HCT116 (cell line): ENCODE measurements around the gene SNHG17. TPM values are rescaled to one million over a fixed set of nuclear protein-coding genes. Genes with fewer than 3 reads are reported as not detected.

Source experiments
- ATAC-seq: fragments of 200-7000 bp; cut with Tn5 transposase; 2 replicates; pipeline ENCODE4 v1.9.1; 2020; ENCODE audit warnings: mild to moderate bottlenecking, moderate library complexity
- BruUV-seq: library from RNA; stranded (reverse); fragments of 400-500 nt; replicated peaks from 2 replicates; lab custom pipeline; 2021; lab: Mats Ljungman, UMichigan
- CTCF ChIA-PET: fragments of 300-600 bp; sonication (Branson Sonifier 250); formaldehyde crosslinking; loops from one replicate; lab custom pipeline; 2021; ENCODE audit warnings: antibody characterized with exemption; lab: Charles Lee
- POLR2A ChIA-PET: fragments of 300-600, 350-600 bp; sonication (Branson Sonifier 250); formaldehyde crosslinking; loops from one replicate; lab custom pipeline; 2021; ENCODE audit warnings: antibody characterized with exemption; lab: Charles Lee
- RAD21 ChIA-PET, 2 experiments: fragments of 300-600 bp; sonication (Branson Sonifier 250); formaldehyde crosslinking; loops; one replicate each; lab custom pipeline; 2023; ENCODE audit warnings: low total read pairs in 2 of 2; ENCODE audit not compliant: uncharacterized antibody in 2 of 2, unreplicated experiment in 2 of 2, low non-redundant PET in 1 of 2; lab: Charles Lee
- DNase-seq: peaks from one replicate; pipeline ENCODE4 v3.0.0-alpha.2; 2010; ENCODE audit warnings: low read depth, low spot score
- H2AFZ ChIP-seq: fragments of 200-600 bp; shearing (Covaris generic), sonication (generic); 2 replicates; pipeline ENCODE4 v1.6.1; 2017; ENCODE audit warnings: low read depth, mixed run types, mixed read lengths, antibody characterized with exemption, low read length; ENCODE audit not compliant: poor library complexity, severe bottlenecking
- H3K27ac ChIP-seq: 2 replicates; pipeline ENCODE4 v1.5.1; 2012; ENCODE audit warnings: low read depth, low read length
- H3K27me3 ChIP-seq: fragments of 200-600 bp; sonication (generic); 2 replicates; pipeline ENCODE4 v1.6.1; 2016; ENCODE audit warnings: mixed run types, low read length, mixed read lengths; ENCODE audit not compliant: insufficient read depth
- H3K36me3 ChIP-seq, 2 experiments: fragments of 200-500 bp in 1 of 2; fragments of 200-600 bp in 1 of 2; sonication (Bioruptor generic) in 1 of 2; sonication (generic) in 1 of 2; 2 replicates each; pipeline versions ENCODE4 v1.5.1 to v1.6.1; 2014 to 2016; ENCODE audit warnings: low read length in 2 of 2, inconsistent platforms in 1 of 2, mixed read lengths in 1 of 2, mixed run types in 1 of 2; ENCODE audit not compliant: insufficient read depth in 2 of 2, control insufficient read depth in 1 of 2
- H3K4me1 ChIP-seq, 2 experiments: fragments of 200-600 bp in 1 of 2; sonication (generic) in 1 of 2; 2 replicates each; pipeline versions ENCODE4 v1.5.1 to v1.6.1; 2012 to 2017; ENCODE audit warnings: low read length in 2 of 2, inconsistent platforms in 1 of 2, mild to moderate bottlenecking in 1 of 2, mixed read lengths in 1 of 2, mixed run types in 1 of 2, moderate library complexity in 1 of 2; ENCODE audit not compliant: insufficient read depth in 2 of 2, control insufficient read depth in 1 of 2
- H3K4me2 ChIP-seq: fragments of 200-600 bp; sonication (generic); 2 replicates; pipeline ENCODE4 v1.6.1; 2017; ENCODE audit warnings: mixed run types, low read length, mixed read lengths
- H3K4me3 ChIP-seq, 2 experiments: fragments of 200-600 bp in 1 of 2; sonication (generic) in 1 of 2; replicated peaks in 1 of 2; 2 replicates each; pipeline ENCODE4 v1.5.1; 2011 to 2016; ENCODE audit warnings: low read length in 2 of 2, control low read depth in 1 of 2, low read depth in 1 of 2, mild to moderate bottlenecking in 1 of 2, mixed read lengths in 1 of 2, mixed run types in 1 of 2
- H3K79me2 ChIP-seq: fragments of 200-600 bp; sonication (generic); 2 replicates; pipeline ENCODE4 v1.6.1; 2017; ENCODE audit warnings: mild to moderate bottlenecking, mixed run types, low read length, moderate library complexity, mixed read lengths; ENCODE audit not compliant: insufficient read depth
- H3K9ac ChIP-seq: fragments of 200-600 bp; sonication (generic); 2 replicates; pipeline ENCODE4 v1.6.1; 2016; ENCODE audit warnings: low read length, mixed read lengths
- H3K9me2 ChIP-seq: fragments of 200-600 bp; sonication (generic), shearing (Covaris generic); 2 replicates; pipeline ENCODE4 v1.6.1; 2017; ENCODE audit warnings: mixed run types, mild to moderate bottlenecking, moderate library complexity; ENCODE audit not compliant: insufficient read depth
- H3K9me3 ChIP-seq, 2 experiments: fragments of 200-500 bp in 1 of 2; fragments of 200-600 bp in 1 of 2; sonication (Bioruptor generic) in 1 of 2; sonication (generic) in 1 of 2; 2 replicates each; pipeline ENCODE4 v1.6.1; 2014 to 2017; ENCODE audit warnings: low read length in 2 of 2, mixed read lengths in 2 of 2, inconsistent platforms in 1 of 2, low read depth in 1 of 2, mild to moderate bottlenecking in 1 of 2, mixed run types in 1 of 2, moderate library complexity in 1 of 2; ENCODE audit not compliant: control insufficient read depth in 1 of 2, insufficient read depth in 1 of 2
- H4K20me1 ChIP-seq: fragments of 200-600 bp; sonication (generic), shearing (Covaris generic); 2 replicates; pipeline ENCODE4 v1.6.1; 2017; ENCODE audit warnings: mixed run types, mild to moderate bottlenecking, moderate library complexity; ENCODE audit not compliant: insufficient read depth
- CEBPB ChIP-seq: IDR thresholded peaks from 2 replicates; pipeline ENCODE4 v1.6.1; 2012; ENCODE audit warnings: low read depth
- ELF1 ChIP-seq: IDR thresholded peaks from 2 replicates; pipeline ENCODE4 v1.6.1; 2012; ENCODE audit warnings: low read depth, borderline replicate concordance
- EZH2 ChIP-seq: fragments of 200-600 bp; sonication (generic); IDR thresholded peaks from 2 replicates; pipeline ENCODE4 v1.6.1; 2017; ENCODE audit warnings: antibody characterized with exemption, mixed run types
- JUND ChIP-seq: IDR thresholded peaks from 2 replicates; pipeline ENCODE4 v1.6.1; 2012
- POLR2A ChIP-seq: IDR thresholded peaks from 2 replicates; pipeline ENCODE4 v1.7.0; 2011; ENCODE audit warnings: borderline replicate concordance; ENCODE audit not compliant: insufficient read depth, insufficient read length; ENCODE audit errors: extremely low read depth
- POLR2AphosphoS5 ChIP-seq: IDR thresholded peaks from 2 replicates; pipeline ENCODE4 v1.6.1; 2011; ENCODE audit warnings: mild to moderate bottlenecking, low read depth, low read length, moderate library complexity
- SIN3A ChIP-seq: IDR thresholded peaks from 2 replicates; pipeline ENCODE4 v1.6.1; 2012; ENCODE audit warnings: low read depth
- SP1 ChIP-seq: IDR thresholded peaks from 2 replicates; pipeline ENCODE4 v1.6.1; 2012; ENCODE audit warnings: low read depth
- SRF ChIP-seq: IDR thresholded peaks from 2 replicates; pipeline ENCODE4 v1.6.1; 2012; ENCODE audit warnings: low read depth
- TCF7L2 ChIP-seq: IDR thresholded peaks from 2 replicates; pipeline ENCODE4 v1.7.0; 2011; ENCODE audit warnings: borderline replicate concordance, inconsistent platforms; ENCODE audit not compliant: insufficient read depth, insufficient read length; ENCODE audit errors: extremely low read depth
- ZFX ChIP-seq: fragments of 450-650 bp; IDR thresholded peaks from 2 replicates; pipeline ENCODE4 v1.6.1; 2017
- intact Hi-C: fragments of 100-400 bp; cut with micrococcal nuclease; formaldehyde crosslinking; loops from 2 replicates; pipeline ENCODE4 v1.10.0; 2022
- total RNA-seq: library from RNA; stranded (reverse); gene quantifications from one replicate; pipeline ENCODE4 v1.2.1, GENCODE V29; 2021; ENCODE audit not compliant: unreplicated experiment
- TF ChIP-seq, protein P1 (sequence below): IDR thresholded peaks from 2 replicates; pipeline ENCODE4 v1.6.1; 2012
- TF ChIP-seq, protein P2 (sequence below): IDR thresholded peaks from 2 replicates; pipeline ENCODE4 v1.6.1; 2012; ENCODE audit warnings: low read depth
- TF ChIP-seq, protein P3 (sequence below): IDR thresholded peaks from 2 replicates; pipeline ENCODE4 v1.6.1; 2011; ENCODE audit warnings: mild to moderate bottlenecking, low read length, moderate library complexity; ENCODE audit not compliant: insufficient replicate concordance; ENCODE audit errors: extremely low read depth
- TF ChIP-seq, protein P4 (sequence below), 3 experiments: fragments of 200-600 bp in 1 of 3; sonication (generic) in 1 of 3; IDR thresholded peaks in 2 of 3; conservative IDR thresholded peaks in 1 of 3; 2 replicates each; pipeline ENCODE4 v1.5.1; 2012 to 2017; ENCODE audit warnings: low read depth in 2 of 3, low read length in 2 of 3, antibody characterized with exemption in 1 of 3, borderline replicate concordance in 1 of 3, control low read depth in 1 of 3, mild to moderate bottlenecking in 1 of 3, mixed read lengths in 1 of 3, mixed run types in 1 of 3, moderate library complexity in 1 of 3; ENCODE audit not compliant: insufficient read depth in 1 of 3

SNHG17 gene
- total RNA-seq, 1 experiment from 2014 or later: 65.7 TPM

DNA sequence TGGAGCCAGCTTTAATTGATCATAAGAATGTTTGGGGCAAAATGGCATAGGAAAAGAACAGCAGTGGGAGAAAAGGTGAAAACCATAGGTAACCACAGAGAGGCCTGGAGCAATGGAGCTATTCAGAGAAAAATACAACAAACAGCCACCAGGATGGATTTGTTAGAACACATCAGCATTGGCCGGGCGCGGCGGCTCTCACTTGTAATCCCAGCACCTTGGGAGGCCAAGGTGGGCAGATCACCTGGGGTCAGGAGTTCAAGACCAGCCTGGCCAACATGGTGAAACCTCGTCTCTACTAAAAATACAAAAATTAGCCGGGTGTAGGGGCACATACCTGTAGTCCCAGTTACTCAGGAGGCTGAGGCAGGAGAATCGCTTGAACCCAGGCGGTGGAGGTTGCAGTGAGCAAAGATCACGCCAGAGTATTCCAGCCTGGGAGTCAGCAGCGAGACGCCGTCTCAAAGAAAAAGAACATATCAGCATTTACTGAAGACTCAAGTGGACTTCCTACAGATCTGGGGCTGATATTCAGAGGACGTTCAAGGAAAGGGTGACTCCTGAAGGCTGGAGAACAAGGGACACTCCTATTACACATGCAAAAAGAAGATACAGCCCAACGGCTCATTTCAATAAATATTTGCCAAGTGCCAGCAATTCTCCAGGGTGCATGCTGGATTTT is 20.2 kb downstream of the SNHG17 start:
- Histone ChIP-seq H3K27ac (no peak overlapping the region), H3K27me3 (no peaks in the 10 kb centered on the region), H3K4me1 (no peaks in the 10 kb centered on the region), H3K4me3 (no peak overlapping the region), H3K79me2 (no peaks in the 10 kb centered on the region), H3K36me3 (peaks cover 10 to 31% of the 10 kb centered on the region in 2 experiments; a peak in 3 of 4 replicates), H3K9me2 (no peaks in the 10 kb centered on the region), H4K20me1 (peaks cover 6% of the 10 kb centered on the region; the same call in 1 of the 2 replicates), H3K9me3 (no peaks in the 10 kb centered on the region), H3K9ac (no peak overlapping the region), H3K4me2 (no peak overlapping the region), H2AFZ (no peak overlapping the region)
- intact Hi-C loops: no loop called here
- DNase-seq: no peak
- TF ChIP-seq ZFX: no peak
- TF ChIP-seq JUND: no peak
- TF ChIP-seq SP1: no peak
- TF ChIP-seq, protein P1, sequence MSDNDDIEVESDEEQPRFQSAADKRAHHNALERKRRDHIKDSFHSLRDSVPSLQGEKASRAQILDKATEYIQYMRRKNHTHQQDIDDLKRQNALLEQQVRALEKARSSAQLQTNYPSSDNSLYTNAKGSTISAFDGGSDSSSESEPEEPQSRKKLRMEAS: no peak
- TF ChIP-seq SRF: no peak
- TF ChIP-seq SIN3A: no peak
- no peak for TF ChIP-seq CEBPB
- no peak for TF ChIP-seq TCF7L2
- TF ChIP-seq, protein P2, sequence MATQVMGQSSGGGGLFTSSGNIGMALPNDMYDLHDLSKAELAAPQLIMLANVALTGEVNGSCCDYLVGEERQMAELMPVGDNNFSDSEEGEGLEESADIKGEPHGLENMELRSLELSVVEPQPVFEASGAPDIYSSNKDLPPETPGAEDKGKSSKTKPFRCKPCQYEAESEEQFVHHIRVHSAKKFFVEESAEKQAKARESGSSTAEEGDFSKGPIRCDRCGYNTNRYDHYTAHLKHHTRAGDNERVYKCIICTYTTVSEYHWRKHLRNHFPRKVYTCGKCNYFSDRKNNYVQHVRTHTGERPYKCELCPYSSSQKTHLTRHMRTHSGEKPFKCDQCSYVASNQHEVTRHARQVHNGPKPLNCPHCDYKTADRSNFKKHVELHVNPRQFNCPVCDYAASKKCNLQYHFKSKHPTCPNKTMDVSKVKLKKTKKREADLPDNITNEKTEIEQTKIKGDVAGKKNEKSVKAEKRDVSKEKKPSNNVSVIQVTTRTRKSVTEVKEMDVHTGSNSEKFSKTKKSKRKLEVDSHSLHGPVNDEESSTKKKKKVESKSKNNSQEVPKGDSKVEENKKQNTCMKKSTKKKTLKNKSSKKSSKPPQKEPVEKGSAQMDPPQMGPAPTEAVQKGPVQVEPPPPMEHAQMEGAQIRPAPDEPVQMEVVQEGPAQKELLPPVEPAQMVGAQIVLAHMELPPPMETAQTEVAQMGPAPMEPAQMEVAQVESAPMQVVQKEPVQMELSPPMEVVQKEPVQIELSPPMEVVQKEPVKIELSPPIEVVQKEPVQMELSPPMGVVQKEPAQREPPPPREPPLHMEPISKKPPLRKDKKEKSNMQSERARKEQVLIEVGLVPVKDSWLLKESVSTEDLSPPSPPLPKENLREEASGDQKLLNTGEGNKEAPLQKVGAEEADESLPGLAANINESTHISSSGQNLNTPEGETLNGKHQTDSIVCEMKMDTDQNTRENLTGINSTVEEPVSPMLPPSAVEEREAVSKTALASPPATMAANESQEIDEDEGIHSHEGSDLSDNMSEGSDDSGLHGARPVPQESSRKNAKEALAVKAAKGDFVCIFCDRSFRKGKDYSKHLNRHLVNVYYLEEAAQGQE: no peak
- TF ChIP-seq, protein P3, sequence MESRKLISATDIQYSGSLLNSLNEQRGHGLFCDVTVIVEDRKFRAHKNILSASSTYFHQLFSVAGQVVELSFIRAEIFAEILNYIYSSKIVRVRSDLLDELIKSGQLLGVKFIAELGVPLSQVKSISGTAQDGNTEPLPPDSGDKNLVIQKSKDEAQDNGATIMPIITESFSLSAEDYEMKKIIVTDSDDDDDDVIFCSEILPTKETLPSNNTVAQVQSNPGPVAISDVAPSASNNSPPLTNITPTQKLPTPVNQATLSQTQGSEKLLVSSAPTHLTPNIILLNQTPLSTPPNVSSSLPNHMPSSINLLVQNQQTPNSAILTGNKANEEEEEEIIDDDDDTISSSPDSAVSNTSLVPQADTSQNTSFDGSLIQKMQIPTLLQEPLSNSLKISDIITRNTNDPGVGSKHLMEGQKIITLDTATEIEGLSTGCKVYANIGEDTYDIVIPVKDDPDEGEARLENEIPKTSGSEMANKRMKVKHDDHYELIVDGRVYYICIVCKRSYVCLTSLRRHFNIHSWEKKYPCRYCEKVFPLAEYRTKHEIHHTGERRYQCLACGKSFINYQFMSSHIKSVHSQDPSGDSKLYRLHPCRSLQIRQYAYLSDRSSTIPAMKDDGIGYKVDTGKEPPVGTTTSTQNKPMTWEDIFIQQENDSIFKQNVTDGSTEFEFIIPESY: no peak
- TF ChIP-seq POLR2A: no peak
- TF ChIP-seq EZH2: no peak
- no peak for TF ChIP-seq ELF1
- no peak for TF ChIP-seq POLR2AphosphoS5
- TF ChIP-seq, protein P4, sequence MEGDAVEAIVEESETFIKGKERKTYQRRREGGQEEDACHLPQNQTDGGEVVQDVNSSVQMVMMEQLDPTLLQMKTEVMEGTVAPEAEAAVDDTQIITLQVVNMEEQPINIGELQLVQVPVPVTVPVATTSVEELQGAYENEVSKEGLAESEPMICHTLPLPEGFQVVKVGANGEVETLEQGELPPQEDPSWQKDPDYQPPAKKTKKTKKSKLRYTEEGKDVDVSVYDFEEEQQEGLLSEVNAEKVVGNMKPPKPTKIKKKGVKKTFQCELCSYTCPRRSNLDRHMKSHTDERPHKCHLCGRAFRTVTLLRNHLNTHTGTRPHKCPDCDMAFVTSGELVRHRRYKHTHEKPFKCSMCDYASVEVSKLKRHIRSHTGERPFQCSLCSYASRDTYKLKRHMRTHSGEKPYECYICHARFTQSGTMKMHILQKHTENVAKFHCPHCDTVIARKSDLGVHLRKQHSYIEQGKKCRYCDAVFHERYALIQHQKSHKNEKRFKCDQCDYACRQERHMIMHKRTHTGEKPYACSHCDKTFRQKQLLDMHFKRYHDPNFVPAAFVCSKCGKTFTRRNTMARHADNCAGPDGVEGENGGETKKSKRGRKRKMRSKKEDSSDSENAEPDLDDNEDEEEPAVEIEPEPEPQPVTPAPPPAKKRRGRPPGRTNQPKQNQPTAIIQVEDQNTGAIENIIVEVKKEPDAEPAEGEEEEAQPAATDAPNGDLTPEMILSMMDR (IDR thresholded peaks at IDR 0.05 in 2 of 3, conservative IDR thresholded peaks at IDR 0.05 in 1 of 3; ENCODE audit: borderline replicate concordance in 1 of 3, insufficient read depth in 1 of 3, low read depth in 2 of 3, low read length in 2 of 3): no peak
- POLR2A ChIA-PET: no interaction called here
- CTCF ChIA-PET: no interaction called here
- RAD21 ChIA-PET: no interaction called here
- ATAC-seq: no peak
- BruUV-seq: no TSS peak
